Activated CD4-positive, alpha-beta T cell treated with anti-CD3 and anti-CD28 coated beads, Interleukin-2, amount 50 U/mL, for 1 hour (primary cell): ENCODE results near the gene LMAN2.
"Not testable (repeated sequence)": the region's sequence is repeated elsewhere in the genome, so short reads cannot be mapped to it uniquely, and the experiment has no call there.

Experiments used
- DNase-seq: peaks from one replicate; pipeline ENCODE4 v3.0.0-alpha.2; 2020

Gene LMAN2

GRCh38 chr5:177378884-177379883 lies 27.7 kb upstream of the LMAN2 start:
- no peak for DNase-seq

- no peak for DNase-seq
Measured at GRCh38 chr5:177377851-177378776, 26.6 kb upstream of the LMAN2 start.

GRCh38 chr5:177376107-177376506 lies 24.6 kb upstream of the LMAN2 start:
- DNase-seq = no peak

DNA sequence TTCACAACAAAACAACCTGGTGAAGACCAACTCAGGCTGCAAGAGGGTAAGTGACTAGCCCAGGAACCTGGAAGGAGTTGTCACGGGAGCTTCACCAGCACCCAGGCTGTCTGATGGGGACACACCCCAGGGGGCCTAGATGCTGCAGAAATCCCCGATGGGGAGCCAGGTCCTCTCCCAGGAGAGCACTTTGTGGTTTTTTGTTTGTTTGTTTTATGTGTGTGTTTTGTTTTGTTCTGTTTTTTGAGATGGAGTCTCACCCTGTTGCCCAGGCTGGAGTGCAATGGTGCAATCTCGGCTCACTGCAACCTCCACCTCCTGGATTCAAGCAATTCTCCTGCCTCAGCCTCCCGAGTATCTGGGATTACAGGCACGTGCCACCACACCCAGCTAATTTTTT lies 24.0 kb upstream of the LMAN2 start:
- not testable (repeated sequence) for DNase-seq

- DNase-seq = no peak
Measured at GRCh38 chr5:177374211-177374610, 22.7 kb upstream of the LMAN2 start.

GRCh38 chr5:177373806-177374205 lies 22.3 kb upstream of the LMAN2 start:
- no peak for DNase-seq

DNA sequence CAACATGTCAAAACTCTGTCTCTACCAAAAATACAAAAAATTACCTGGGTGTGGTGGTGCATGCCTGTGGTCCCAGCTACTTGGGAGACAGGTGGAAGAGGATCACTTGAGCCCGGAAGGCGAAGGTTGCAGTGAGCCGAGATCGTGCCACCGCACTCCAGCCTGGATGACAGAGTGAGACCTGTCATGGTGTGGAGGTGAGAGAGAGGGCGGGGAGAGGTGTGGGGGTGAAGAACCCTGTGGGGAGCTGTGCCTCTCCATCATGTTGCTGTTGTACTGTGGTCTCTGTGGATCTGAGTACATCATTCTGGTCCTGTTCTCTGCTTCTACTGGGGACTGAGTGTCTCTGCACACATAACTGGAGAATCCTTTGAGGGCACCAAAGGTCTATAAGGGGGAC lies 21.4 kb upstream of the LMAN2 start:
- DNase-seq = no peak

- peak; percentile 32 for DNase-seq
Measured at GRCh38 chr5:177372034-177372896, 20.8 kb upstream of the LMAN2 start.

- DNase-seq = no peak
Measured at GRCh38 chr5:177371120-177372033, 19.9 kb upstream of the LMAN2 start.

DNA sequence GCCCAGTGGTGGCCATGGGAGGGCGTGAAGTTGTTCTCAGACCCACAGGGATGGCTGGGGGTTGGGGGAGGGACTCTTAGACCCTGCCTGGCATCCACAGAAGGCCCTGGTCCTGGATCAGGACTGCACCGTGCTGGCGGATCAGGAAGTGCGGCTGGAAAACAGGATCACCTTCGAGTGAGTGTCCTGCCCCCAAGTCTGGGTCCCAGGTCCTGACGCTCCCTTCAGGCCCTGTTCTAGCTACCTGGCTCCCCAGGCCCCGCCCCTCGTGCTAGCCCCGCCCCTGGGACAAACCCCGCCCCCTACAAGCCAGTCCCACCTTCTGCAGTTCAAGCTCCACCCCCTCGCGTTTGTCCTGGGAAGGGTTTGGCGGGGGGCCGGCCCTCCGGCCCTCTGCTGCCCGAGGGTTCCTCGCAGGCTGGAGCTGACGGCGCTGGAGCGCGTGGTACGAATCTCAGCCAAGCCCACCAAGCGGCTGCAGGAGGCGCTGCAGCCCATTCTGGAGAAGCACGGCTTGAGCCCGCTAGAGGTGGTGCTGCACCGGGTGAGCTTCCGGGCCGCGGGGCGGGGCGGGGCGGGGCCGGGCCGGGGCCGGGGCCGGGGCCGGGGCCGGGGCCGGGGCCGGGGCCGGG lies 19.1 kb upstream of the LMAN2 start:
- DNase-seq = peak; percentile 51

- no peak for DNase-seq
Measured at GRCh38 chr5:177369645-177370440, 18.4 kb upstream of the LMAN2 start.

GRCh38 chr5:177368869-177369644 lies 17.6 kb upstream of the LMAN2 start:
- DNase-seq = peak; percentile 39

DNA sequence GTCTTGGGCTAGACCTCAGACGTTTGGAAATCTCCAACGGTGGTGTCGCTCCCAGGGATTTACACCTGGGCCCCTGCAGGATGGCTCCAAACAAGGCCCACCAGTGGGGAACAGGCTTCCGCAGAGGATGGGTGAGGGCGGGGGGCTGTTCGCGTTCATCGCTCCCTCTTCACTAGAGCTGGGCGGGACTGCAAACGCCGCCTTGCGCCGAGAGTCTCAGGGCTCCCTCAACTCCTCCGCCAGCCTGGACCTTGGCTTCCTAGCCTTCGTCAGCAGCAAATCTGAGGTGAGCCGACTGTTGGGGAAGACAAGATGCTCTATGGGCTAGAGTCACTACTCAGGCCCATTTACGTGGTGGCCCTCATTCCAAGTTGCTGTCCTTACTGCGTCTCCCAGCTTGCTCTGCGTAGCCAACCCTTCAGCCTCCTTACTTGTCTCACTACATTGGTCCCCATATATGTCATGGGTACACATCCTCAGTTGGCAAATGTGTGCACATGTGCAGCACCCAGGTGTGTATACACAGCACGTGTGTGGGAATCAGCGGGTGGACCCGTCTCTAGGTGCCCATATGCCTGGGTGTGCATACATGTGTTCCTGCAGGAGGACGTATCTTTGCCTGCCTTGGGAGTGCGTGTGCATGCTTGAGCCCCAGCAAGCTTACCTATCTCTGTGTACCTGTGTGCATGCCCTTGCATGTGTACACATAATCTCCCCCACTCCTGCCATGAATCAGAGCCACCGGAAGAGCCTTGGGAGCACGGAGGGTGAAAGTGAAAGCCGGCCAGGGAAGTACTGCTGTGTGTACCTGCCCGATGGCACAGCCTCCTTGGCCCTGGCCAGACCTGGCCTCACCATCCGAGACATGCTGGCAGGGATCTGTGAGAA lies 16.8 kb upstream of the LMAN2 start:
- DNase-seq = no peak

- DNase-seq = no peak
Measured at GRCh38 chr5:177367323-177367848, 15.9 kb upstream of the LMAN2 start.

GRCh38 chr5:177366528-177367322 lies 15.3 kb upstream of the LMAN2 start:
- DNase-seq = no peak

- DNase-seq = no peak
Measured at GRCh38 chr5:177365845-177366527, 14.5 kb upstream of the LMAN2 start.
